Cerebellar cortex (tissue), 1 donor: ENCODE results near the gene KIAA0232.

Source experiments
- DNase-seq: peaks from one replicate; pipeline ENCODE4 v3.0.0-alpha.2; 2015; ENCODE audit warnings: low spot score

KIAA0232 gene, protein sequence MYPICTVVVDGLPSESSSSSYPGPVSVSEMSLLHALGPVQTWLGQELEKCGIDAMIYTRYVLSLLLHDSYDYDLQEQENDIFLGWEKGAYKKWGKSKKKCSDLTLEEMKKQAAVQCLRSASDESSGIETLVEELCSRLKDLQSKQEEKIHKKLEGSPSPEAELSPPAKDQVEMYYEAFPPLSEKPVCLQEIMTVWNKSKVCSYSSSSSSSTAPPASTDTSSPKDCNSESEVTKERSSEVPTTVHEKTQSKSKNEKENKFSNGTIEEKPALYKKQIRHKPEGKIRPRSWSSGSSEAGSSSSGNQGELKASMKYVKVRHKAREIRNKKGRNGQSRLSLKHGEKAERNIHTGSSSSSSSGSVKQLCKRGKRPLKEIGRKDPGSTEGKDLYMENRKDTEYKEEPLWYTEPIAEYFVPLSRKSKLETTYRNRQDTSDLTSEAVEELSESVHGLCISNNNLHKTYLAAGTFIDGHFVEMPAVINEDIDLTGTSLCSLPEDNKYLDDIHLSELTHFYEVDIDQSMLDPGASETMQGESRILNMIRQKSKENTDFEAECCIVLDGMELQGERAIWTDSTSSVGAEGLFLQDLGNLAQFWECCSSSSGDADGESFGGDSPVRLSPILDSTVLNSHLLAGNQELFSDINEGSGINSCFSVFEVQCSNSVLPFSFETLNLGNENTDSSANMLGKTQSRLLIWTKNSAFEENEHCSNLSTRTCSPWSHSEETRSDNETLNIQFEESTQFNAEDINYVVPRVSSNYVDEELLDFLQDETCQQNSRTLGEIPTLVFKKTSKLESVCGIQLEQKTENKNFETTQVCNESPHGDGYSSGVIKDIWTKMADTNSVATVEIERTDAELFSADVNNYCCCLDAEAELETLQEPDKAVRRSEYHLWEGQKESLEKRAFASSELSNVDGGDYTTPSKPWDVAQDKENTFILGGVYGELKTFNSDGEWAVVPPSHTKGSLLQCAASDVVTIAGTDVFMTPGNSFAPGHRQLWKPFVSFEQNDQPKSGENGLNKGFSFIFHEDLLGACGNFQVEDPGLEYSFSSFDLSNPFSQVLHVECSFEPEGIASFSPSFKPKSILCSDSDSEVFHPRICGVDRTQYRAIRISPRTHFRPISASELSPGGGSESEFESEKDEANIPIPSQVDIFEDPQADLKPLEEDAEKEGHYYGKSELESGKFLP (N-terminal part only)

DNA sequence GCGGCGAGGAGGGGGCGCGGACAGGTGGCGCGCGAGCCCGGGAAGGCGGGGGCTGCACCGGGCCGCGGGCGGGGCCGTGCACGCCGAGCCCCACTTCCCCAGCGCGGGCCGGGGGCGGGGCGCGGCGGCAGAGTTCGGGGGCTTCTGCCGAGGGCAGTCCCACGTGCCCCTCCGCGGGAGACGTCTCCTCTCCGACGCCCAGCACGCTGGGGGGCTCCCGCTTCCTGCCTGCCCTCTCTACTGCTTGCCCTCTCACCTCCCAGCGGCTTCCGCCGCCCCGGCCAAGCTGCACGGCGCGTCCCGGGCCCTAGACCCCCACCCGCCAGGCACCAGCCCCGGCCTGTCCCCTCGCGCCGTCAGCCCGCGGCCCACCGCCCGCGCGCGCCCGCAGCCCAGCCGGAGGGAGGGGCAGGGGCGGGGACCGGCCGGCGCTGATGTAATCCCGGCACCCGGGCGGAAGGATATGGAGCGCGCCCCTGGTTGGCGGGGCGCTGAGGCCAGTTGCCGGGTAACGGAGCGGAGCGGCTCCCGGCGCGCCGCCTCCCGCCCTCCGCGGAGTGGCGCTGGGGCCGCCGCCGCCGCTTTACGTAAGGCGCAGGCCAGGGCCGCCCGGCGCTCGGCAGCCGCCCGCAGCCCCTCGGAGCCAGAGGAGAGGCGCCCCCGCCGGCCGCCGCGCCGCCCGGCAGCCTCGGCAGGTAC, at the start of gene KIAA0232:
Gene KIAA0232 (plus strand): TSS at position 581 of the 699 bp plus-strand sequence. CDS start 41,727 bp downstream, outside the sequence.
- DNase-seq = peak; percentile 89

DNA sequence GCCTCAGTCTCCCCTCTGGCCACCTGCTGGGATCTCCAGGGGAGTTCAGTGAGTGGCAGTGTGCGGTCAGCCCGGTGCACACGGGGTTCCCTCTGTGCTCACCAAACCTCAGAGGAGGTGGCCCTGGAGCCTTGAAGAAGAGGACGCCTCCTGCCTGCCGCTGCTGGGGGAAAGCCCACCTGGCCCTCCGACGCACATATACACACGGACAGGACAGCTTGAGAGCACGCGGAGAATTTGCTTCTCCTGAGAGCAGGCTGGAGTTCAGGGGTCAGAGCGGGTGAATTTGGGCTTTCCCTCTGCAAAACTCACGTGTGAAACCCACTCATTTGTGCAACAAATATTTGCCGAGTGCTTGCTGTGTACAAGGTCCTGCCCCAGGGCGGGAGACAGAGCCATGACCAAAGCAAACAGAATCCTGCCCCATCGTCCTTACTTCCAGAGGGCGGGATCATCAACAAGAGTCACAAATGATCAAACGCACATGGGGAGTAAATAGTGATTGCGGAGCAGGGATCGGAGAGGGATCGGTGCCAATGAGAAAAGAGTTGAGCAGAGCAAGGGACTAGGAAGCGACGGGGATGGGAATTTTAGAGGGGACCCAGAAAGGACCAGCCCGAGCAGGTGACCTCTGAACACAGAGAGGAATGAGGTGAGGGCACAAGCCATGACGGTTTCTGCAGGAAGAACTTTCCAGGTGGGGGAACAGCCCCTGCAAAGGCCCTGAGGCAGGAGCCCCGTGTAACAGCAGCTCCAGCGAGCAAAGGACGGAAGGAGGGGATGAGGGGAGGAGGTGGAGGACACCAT, 49.0 kb upstream of the KIAA0232 start:
- DNase-seq = no peak

DNA sequence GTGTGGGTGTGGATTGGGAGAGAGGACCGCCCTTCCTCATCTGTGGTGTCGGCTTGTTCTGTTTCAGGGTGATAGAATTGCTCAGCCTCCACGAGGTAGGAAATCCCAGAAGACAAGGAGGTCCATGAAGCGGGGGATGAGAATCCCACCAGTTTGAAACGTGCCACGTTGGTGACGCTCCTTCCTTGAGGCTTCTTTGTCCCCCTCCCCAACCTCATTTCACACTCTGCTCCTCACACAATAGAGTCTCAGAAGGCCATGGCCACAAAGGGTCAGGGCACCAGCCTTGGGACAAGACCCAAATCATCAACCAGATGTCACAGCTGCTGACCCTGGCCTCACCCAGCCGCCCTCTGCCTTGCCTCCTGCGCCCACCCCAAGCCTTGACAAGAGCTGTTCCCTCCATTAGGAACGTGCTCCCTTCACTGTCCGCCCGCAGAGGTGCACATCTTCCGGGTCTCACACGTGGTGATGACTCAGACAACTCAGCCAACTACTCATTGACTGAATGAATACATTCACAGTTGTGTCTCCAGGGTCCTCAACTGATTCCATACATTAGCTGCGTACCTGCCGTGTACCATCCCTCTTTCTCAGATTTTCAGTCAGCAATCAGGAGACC, 48.3 kb upstream of the KIAA0232 start:
- no peak for DNase-seq

DNA sequence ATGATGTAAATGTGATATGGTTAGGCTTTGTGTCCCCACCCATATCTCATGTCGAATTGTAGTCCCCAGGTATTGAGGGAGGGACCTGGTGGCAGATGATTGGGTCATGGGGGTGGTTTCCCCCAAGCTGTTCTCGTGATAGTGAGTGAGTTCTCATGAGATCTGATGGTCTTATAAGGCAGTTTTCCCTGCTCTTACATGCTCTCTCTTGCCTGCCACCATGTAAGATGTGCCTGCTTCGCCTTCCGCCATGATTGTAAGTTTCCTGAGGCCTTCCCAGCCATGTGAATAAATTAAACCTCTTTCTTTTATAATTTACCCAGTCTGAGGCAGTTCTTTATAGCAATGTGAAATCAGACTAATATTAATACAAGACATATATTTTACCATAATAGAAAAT, 42.6 kb upstream of the KIAA0232 start:
- no peak for DNase-seq

DNA sequence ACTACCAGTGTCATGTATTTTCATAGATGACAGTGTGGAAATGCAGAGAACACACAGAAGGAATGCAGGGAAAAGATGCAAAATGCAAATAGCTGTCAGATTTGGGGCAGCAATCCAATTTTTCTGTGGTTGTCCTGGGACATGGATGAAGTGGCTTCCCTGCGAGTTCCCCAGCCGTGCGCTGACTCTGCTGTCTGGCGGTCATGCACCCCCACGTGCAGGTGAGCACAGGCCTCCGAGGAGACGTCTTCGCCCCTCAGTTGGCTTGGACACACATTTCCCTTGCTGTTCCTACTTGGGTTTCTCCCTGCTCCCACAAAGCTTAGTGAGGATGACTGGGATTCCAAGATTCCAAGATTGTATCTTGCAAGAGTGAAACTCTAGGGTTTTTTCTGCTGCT, 42.2 kb upstream of the KIAA0232 start:
- DNase-seq = no peak

DNA sequence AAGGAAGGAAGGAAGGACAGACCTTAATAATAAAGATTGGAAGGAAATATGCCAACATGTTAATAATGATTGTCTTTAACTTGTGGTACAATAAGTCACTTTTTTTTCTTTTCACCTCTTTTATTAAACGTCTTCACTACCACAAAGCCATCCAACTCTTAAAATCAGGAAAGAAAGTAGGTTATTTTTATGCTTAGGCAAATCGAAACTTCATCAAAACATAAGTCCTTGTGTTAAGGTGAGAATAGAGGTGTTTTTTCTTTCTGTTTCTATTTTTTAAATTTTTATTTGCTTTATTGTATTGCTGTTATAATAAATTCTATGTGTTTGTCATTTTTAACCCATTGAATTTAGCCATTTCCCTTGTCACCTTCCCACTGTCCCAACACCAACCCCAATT, 40.0 kb upstream of the KIAA0232 start:
- DNase-seq = no peak

DNA sequence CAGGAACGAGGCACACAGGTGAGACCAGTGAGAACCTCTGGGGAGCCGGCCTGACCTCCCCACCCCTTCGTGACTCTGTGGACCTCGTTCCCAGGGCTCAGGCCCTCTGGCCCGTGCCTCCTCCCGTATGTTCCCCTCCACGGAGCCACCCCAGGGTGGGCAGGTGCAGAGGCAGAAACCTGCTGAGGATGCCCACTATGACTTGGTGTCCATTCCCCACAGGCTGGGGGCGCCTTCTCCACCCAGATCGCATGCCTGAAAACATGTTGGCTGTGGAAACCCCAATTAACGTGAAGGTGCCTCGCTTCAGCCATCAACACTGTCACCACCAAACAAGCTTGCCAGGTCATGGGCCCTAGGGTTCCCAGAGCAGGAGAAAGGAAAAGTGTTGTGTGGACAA, 39.5 kb upstream of the KIAA0232 start:
- no peak for DNase-seq

DNA sequence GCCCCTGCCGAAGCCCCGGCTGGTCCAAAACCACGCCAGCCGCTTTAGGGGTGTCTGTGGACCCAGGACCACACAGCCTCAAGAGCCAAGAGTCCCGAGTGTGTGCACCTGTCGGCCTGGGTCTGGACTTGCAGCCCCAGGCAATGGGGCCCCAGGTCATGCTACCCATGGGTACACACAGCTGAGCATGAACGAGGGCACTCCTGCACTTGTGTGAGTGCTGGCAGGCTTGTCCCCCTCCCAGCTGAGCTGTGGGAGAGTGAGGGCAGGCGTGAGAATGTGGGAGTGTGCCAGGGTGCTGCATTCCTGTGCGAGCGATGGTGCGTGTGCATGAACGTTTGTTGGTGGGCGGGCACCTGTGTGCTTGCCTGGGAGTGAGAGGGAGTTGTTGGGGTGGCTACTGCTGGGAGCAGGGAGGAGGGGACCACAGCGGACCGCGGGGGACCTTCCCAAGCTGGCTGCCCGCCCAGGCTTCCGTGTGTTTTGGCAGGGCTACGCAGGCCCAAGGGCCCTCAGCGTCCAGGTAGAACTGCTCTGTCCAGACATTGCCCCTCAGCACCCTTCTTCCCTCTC, 35.7 kb upstream of the KIAA0232 start:
- DNase-seq = no peak

DNA sequence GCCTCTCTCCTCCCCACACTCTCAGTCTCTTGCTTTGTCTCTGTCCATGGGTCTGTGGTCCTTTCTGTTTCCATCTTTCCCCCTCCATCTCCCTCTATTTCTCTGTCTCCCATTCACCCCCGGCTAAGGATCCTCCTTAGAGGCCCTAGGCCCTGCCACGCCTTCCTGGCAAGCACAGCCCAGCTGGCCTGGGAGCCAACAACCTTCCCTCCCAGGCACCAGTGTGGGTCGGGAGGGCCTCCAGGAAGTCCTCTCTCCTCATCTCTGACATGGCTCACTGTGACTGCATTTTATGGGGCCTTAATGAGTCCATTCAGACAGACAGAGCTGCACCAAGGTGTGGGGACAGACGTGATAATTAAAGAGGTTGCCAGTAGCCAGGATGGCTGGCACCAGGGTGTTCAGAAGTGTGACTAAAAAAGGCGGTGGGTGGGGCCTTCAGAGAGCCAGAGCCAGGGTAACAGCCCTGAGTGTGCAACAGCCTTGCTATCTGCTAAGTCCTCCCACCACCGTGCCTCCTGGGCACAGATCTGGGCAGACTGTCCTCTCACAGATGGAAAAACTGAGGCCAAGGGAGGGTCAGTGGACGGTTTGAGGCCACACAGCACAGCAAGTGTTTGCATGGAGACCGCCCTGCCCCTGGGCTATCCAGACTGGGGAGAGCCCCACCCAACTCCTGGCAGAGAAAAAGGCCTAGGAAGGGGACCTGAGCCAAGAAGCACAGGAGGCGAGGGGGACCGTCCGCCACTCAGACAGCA, 35.1 kb upstream of the KIAA0232 start:
- no peak for DNase-seq

DNA sequence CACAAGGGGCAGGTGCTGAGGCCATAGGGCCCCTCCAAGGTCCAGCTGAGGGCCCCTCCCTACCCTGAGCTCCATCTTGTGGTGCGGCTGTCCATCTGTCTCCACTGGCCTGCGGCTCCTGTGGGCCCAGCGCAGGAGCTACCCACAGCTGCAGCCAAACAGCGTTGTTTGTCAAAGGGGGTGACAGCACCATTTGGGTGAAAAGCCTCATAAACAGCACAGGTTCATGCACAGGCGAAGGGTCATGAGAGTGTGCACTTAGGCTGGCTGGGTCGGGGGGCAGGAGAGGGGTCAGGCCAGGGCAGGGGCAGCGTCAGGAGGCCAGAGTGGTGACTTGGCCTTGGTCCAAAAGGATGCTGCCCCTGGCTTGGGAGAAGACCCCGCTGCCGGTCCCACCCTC, 34.2 kb upstream of the KIAA0232 start:
- DNase-seq = no peak

DNA sequence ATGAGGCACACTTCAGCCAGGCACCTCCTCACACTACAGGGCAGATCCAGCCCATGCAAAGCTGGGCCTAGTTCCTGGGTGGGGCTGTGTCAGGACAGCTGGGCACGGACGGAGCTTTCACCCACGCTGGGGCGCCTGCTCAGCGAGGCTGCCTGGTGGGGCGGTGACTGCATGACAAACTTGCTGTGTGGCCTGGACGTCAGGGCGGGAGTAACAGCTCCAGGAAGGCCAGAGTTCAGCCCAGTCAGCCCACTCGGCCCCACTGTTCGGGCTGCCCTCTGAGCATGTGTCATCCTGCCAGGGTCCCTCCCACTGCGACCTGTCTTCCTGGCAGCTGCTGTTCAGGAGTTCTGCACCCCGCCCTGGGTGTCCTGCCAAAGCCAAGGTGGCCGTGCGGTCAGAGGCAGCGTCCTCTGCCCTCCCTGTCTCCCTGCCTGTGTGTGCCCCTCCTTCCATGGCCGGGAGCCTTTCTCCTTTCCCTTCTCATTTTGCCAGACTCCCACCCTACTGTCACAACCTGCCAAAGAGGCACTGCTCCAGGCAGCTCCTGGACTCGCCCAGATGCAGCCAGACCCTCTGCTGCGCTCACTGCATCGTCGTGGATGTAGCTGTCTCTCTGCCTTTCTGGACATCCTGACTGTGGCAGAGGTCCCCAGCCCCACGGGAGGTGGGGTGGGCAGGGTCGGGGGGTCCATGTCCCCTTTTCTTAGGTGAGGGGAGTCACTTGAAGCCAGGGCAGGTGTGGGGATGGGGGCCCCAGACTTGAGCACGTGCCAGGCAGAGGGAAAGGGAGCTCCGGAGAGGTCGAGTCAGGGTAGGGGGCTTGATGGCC, 33.0 kb upstream of the KIAA0232 start:
- DNase-seq = no peak

DNA sequence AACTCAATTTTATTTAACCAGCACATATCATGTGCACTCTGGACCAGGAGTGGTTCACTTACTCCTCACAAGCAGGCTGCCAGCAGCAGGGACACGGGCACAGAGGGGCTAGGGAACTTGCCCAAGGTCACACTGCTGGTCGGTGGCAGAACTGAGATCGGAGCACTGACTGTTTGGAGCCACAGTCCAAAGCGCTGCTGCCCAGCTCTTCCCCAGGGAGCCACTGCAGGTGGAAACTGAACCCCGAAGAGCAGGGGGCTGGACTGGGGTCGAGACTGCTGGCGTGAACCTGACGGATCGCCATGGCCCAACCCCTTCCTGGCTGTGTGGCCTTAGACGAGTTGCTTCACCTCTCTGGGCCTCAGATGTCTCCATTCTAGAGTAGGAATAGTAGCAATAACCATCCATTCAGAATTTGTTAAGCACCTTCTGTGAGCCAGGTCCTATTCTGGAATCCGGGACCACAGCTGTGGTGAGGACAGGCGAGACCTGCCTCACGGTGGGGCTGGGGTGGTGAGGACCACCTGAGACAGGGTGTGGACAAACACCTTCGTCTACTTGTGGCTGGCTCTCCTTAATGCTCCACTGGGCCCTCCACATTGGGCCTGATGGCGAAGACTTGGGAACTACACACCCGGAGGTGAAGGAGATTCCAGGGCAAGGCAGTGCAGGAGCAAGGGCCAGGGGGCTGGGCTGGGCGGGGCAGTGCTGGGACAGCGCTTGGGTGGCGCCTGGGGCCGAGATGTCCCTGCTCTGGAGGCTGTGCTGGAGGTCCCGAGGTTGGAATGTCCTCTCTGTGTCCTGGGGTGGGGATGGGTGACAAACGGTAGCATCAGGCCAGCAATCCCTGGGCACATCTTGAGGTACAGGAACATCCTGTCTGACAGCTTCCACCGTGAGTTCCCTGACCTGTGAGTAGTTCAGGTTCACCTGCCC, 32.0 kb upstream of the KIAA0232 start:
- DNase-seq = no peak

DNA sequence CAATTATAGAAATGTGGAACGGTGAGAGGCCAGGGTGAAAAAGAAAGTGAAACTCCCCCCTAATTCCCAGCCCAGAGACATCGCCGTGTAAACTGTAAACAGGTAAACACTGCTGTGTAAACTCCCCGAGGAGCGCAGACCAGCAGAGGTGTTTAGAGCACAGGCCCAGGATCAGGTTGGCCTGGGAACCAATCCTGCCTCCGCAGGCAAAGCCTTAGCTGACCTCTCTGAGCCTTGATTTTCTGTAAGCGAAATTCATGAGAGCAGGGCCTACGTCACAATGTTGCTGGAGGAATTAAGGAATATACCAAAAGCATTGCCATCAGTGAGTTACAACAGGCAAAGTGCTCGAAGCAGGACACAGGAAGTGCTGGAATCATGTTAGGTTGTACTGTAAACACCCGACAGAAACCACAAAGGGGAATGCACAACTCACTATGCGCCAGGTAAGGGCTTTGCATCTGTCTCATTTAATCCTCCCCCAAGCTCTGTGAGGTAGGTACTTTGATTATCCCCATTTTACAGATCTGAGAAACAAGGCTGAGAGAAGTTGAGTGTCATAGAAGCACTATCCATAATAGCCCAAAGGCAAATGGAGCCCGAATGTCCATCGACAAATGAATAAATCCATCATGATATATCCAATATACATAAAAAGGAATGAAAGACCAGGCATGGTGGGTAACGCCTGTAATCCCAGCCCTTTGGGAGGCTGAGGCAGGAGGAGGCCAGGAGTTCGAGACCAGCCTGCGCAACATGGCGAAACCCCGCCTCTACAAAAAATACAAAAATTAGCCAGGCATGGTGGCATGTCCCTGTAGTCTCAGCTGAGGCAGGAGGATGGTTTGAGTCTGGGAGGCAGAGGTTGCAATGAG, 30.7 kb upstream of the KIAA0232 start:
- DNase-seq = no peak

DNA sequence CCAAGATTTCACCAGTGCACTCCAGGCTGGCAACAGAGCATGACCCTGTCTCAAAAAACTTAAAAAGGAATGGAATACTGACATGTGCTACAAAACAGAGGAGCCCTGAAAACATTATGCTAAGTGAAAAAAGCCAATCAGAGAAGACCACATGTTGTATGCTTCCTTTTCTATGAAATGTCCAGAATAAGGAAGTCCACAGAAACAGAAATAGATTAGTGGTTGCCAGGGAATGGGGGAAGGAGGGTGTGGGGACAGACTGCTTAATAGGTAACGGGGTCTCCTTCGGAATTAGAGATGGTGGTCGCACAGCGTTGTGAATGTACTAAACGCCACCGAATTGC, 30.1 kb upstream of the KIAA0232 start:
- no peak for DNase-seq

DNA sequence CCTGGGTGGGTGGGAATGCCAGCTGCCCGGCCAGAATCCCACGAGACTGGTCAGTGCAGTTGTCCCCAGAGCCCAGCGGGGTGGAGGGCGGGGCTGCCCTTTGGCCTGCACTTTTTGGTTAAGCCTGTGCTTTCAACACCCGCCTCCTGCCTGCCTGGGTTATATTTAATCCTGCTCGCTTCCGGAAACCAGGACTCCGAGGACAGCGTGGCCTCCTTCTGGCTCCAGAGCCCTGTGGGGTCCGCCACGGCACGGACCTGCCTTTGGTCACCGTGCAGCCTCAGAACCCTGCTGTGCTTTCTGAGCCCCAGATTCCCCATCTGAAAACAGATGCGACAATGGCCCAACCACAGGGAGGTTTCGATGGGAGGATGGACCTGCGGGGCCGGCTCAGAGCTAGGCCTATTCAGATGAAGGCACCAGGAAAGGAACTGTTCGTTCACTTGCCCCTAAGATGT, 29.4 kb upstream of the KIAA0232 start:
- DNase-seq = no peak

DNA sequence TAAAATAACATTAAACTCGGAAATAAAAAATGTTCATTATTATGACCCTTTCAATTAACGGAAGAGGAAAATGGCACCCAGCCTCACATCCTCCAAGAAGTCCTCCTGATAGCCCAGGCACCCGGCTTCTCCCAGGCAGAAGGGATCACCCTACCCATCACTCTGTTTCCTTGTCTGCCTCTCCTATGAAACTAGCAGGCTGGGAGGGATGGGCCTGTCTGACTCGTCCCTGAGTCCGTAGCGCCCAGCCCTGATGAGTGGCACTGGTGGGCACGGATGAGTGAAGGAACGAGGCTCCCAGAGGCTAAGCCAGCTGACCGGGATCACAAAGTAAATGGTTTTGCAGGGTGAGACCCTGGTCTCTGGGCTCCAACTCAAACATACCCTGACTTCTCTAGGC, 28.6 kb upstream of the KIAA0232 start:
- no peak for DNase-seq
